Measurements from ENCODE around the gene TOPAZ1. TPM values are rescaled to one million over a fixed set of nuclear protein-coding genes. Genes with fewer than 3 reads are reported as not detected.

TOPAZ1 gene
- total RNA-seq, 4 donors from 2014 or later, result 0.28 TPM; not detected in 3

DNA sequence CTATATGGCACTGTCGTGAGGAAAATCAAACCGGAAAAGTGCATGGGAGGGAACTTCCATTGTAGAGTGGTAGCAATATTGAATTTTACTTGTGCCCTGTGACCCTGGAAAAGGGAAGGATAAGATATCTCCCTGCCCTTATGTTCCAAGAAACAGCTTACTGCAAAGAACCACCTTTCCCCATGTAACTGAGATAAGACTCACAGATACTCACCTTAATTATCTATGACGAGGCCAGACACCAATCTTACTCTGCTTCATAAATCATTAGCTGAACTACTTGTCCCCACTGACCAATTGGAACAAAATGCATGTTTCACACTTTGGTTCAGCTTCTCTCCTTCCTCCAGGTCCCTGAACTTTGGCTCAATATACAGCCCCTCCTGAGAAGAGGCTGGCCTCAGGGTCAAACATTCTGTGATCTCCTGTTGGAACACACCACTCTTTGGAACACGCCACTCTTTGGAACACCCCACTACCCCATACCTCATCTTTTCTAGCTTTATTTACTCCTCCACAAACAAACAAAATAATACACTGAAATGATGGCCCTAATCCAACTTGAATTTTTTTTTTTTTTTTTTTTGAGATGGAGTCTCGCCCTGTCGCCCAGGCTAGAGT lies 6.9 kb upstream of the TOPAZ1 start:
- TF ChIP-seq, protein P1, sequence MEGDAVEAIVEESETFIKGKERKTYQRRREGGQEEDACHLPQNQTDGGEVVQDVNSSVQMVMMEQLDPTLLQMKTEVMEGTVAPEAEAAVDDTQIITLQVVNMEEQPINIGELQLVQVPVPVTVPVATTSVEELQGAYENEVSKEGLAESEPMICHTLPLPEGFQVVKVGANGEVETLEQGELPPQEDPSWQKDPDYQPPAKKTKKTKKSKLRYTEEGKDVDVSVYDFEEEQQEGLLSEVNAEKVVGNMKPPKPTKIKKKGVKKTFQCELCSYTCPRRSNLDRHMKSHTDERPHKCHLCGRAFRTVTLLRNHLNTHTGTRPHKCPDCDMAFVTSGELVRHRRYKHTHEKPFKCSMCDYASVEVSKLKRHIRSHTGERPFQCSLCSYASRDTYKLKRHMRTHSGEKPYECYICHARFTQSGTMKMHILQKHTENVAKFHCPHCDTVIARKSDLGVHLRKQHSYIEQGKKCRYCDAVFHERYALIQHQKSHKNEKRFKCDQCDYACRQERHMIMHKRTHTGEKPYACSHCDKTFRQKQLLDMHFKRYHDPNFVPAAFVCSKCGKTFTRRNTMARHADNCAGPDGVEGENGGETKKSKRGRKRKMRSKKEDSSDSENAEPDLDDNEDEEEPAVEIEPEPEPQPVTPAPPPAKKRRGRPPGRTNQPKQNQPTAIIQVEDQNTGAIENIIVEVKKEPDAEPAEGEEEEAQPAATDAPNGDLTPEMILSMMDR (IDR thresholded peaks at IDR 0.05), result no peak
- TF ChIP-seq POLR2A (IDR thresholded peaks at IDR 0.05), result no peak
- Histone ChIP-seq H3K36me3 (no peaks in the 10 kb centered on the region), H3K27ac (no peak overlapping the region), H3K4me3 (no peak overlapping the region), H3K9me3 (no peaks in the 10 kb centered on the region), H3K27me3 (no peaks in the 10 kb centered on the region), H3K4me1 (no peaks in the 10 kb centered on the region)
- DNase-seq, result no peak
- intact Hi-C loops (cut with DNase I; ENCODE audit: low total_unique reads), result no loop called here

DNA sequence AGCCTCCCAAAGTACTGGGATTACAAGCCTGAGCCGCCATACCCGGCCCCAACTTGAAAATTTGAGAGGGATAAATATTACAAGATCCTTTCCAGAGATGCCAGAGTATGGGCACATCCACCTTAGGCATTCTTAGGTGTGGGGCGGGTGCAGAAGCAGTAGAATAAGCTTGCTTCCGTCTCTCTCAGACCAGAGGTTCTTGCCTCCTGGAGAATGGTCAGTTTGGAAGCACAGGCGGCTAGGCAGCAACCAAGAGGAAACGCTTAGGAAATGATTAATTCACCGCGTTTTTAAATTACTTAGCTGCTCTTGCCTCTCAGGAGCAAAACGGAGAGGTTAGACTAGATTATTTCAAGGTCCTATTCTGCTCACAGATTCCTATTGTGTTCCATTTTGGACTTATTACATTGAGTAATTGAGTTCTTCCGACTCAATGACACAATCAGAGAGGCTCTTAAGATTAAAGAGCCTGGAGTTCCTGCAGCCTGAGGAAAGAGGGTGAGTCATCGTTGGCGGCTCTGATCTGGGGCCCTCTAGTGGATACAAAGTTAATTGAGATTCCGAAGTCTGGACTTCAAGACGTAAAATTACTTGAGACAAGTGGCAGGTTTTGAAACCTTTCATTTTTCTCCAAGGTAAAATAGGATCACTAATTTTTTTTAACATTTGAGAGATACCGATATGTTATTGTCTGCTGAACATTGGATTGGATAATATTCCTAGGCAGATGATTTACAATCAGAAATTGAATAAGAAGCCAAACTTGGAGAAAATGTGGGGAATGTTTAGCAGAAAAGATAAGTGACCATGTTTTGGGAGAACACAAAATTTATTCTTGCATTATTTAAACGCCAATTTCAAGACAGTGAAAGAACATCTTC lies 5.8 kb upstream of the TOPAZ1 start:
- Histone ChIP-seq H3K4me1 (no peaks in the 10 kb centered on the region), H3K36me3 (no peaks in the 10 kb centered on the region), H3K27me3 (no peaks in the 10 kb centered on the region), H3K4me3 (no peak overlapping the region), H3K9me3 (no peaks in the 10 kb centered on the region), H3K27ac (no peak overlapping the region)
- TF ChIP-seq, protein P1 (IDR thresholded peaks at IDR 0.05), result peak; percentile 43 to 66 (median 56)
- TF ChIP-seq POLR2A (IDR thresholded peaks at IDR 0.05), result no peak
- peak; percentile 31 to 62 for DNase-seq
- intact Hi-C loops (cut with DNase I; ENCODE audit: low total_unique reads), result no loop called here

DNA sequence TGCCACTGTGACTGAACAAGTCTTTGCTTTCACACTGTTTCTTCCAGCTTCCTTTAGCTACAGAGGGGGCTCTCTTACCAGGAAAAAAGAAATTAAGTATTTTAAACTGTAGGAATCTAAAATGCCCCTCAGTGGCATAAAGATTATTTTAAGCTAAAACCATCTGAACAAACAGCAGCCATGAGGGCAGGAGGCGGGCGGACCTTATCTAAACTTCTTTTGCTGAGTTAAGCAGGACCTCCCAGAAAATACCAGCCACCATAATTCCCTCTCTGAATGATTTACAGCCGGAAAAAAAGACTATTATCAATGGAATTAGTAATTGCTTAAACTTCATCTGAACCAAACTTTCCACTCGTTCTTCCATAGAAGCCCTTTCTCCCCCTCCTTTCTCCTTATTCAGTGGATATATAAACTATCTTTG lies 5.2 kb upstream of the TOPAZ1 start:
- no peak overlapping the region for H3K27ac ChIP-seq
- H3K27me3 ChIP-seq, result no peaks in the 10 kb centered on the region
- H3K9me3 ChIP-seq, result no peaks in the 10 kb centered on the region
- H3K4me3 ChIP-seq, result no peak overlapping the region
- no peaks in the 10 kb centered on the region for H3K36me3 ChIP-seq
- intact Hi-C loops (cut with DNase I; ENCODE audit: low total_unique reads), result no loop called here
- no peak for DNase-seq
- TF ChIP-seq POLR2A (IDR thresholded peaks at IDR 0.05), result no peak
- TF ChIP-seq, protein P1 (IDR thresholded peaks at IDR 0.05), result no peak
- H3K4me1 ChIP-seq, result no peaks in the 10 kb centered on the region

DNA sequence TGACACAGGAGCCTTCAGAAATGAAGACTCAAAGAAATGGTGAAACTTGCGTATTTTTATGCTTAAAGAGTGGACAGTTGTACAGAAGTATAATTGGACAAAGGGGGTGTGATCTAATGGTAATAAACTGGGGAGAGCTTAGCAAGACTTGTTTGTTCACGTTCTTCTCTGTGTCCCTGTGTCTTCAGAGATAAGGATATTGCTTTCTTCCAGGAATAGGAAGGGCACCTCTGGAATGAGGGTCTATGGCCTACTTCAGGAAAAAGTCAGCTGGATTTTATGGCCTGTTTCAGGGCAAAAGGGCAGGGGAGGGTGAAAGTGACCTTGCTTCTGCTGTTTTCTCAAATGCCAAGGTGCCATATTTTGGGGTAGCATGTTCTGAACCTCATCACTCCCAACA lies 4.5 kb upstream of the TOPAZ1 start:
- TF ChIP-seq, protein P1 (IDR thresholded peaks at IDR 0.05), result no peak
- no peak for TF ChIP-seq POLR2A (IDR thresholded peaks at IDR 0.05)
- H3K27me3 ChIP-seq, result no peaks in the 10 kb centered on the region
- intact Hi-C loops (cut with DNase I; ENCODE audit: low total_unique reads), result no loop called here
- H3K27ac ChIP-seq, result no peak overlapping the region
- H3K4me3 ChIP-seq, result no peak overlapping the region
- no peaks in the 10 kb centered on the region for H3K4me1 ChIP-seq
- H3K9me3 ChIP-seq, result no peaks in the 10 kb centered on the region
- DNase-seq, result no peak
- no peaks in the 10 kb centered on the region for H3K36me3 ChIP-seq

DNA sequence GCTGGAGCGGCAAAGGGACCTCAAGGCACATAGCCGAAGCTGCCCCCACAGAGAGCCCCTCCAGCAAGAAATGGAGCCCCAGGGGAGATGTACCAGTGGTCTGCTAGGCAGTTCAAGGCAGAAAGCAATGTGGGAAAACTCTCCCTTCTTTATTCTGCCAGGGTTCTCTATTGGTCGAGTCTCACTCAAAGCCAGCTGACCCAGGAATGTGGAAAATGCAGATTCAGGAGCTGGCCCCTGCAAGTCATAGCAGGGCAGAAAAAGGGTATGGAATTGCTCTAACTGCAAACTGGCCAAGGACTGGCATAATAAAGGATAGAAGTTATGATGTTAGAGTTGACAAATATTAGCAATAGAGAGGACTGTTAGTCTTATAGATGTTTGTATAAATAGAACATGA lies 4.0 kb upstream of the TOPAZ1 start:
- TF ChIP-seq POLR2A (IDR thresholded peaks at IDR 0.05), result no peak
- TF ChIP-seq, protein P1 (IDR thresholded peaks at IDR 0.05), result no peak
- Histone ChIP-seq H3K27me3 (no peaks in the 10 kb centered on the region), H3K9me3 (no peaks in the 10 kb centered on the region), H3K36me3 (no peaks in the 10 kb centered on the region), H3K4me1 (no peaks in the 10 kb centered on the region), H3K4me3 (no peak overlapping the region), H3K27ac (no peak overlapping the region)
- intact Hi-C loops (cut with DNase I; ENCODE audit: low total_unique reads), result no loop called here
- no peak for DNase-seq
